NCI-H1105 treated with DMSO at 0.1 percent for 48 hours (cell line): Measurements from ENCODE around the gene PYGO2.
"Not testable (repeated sequence)": the region's sequence is repeated elsewhere in the genome, so short reads cannot be mapped to it uniquely, and the experiment has no call there.

ENCODE experiments used
- DNase-seq: peaks from one replicate; lab custom pipeline; 2025; lab: John Stamatoyannopoulos, UW

PYGO2 gene

GRCh38 chr1:154999571-155000410 lies 38.2 kb upstream of the PYGO2 start:
- DNase-seq, result peak; percentile 57

- DNase-seq, result peak; percentile 45
Observed at GRCh38 chr1:154998818-154999570, 37.4 kb upstream of the PYGO2 start.

DNA sequence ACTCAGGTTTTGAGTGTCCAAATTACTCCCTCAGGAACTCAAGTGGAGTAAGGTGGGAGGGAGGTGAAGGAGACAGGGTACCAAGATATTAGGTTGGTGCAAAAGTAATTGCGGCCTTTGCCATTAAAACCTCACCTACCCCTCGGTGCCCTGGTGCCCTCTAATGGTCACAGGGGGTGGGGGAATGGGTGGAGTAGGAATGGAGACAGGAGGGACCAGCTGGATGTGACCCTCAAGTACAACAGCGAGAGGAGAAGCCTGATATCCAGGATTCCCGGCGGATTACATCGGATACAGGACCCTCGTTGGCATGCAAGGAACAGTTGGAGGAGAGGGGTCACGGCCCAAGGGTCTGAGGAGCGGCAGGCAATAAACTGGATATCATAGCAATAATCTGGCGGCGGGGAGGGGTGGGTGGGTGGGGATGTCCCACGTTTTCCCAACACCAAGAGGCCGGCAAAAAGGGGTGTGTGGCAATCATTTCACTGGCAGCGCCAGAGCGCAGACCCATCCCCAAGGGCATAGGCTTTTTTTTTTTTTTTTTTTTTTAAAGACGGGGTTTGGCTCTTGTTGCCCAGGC lies 36.7 kb upstream of the PYGO2 start:
- DNase-seq, result no peak

- no peak for DNase-seq
Observed at GRCh38 chr1:154996966-154997701, 35.6 kb upstream of the PYGO2 start.

GRCh38 chr1:154995301-154995983 lies 33.9 kb upstream of the PYGO2 start:
- DNase-seq, result peak; percentile 2

- no peak for DNase-seq
Observed at GRCh38 chr1:154994591-154994990, 33.0 kb upstream of the PYGO2 start.

GRCh38 chr1:154994269-154994587 lies 32.6 kb upstream of the PYGO2 start:
- no peak for DNase-seq

DNA sequence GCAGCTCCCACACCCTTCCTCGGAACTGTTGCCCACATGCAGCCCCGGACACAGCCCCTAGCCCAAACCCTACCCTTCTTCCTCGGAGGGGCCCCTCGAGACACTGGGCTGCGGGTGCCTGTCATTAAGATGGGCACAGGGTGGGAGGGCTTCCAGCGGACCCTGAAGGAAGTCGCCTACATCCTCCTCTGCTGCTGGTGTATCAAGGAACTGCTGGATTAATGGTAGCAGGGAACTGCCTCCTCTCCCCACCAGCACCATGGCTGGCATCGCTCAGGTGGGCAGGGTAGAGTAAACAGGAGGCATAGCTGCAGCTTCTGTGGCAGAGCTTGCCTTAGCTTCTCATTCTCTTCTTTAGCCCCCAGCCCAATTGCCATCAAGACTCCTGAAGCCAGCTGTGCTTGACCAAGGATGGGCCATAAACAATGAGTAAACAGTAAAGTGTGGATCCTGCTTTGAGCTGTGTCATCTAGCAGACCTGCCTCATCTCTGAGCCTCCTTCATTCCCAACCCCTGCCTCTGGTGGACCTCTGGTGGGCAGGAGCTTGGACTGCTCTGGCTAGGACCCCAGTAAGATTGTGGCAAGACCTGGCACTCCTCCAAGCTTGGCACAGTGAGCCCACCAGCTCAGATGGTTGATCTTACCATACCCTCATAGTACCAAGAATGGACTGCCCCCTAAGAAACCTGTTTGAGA lies 32.1 kb upstream of the PYGO2 start, which contains the start of gene LENEP:
Gene LENEP (plus strand): TSS at position 15 of the 697 bp plus-strand sequence. CDS start 22 bp downstream, at position 37.
- DNase-seq, result no peak

- DNase-seq, result peak; percentile 7
Observed at GRCh38 chr1:154992721-154993571, 31.4 kb upstream of the PYGO2 start.

DNA sequence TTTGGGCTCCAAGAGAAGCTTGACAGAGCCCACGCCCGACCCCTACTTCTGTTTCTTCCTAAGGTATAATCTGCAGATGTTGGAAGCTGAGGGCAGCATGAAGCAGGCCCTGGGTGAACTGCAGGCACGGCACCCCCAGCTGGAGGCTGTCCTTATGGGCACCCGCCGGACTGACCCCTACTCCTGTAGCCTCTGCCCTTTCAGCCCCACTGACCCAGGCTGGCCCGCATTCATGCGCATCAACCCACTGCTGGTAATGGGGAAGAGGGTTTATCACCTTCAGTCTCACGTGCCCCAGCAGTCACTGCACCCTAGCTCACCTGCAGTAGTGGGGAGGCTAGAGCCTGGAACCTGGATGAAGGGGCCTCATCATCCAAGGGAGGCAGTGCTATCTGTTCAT lies 28.7 kb upstream of the PYGO2 start:
- DNase-seq, result no peak

GRCh38 chr1:154989195-154989860 lies 27.7 kb upstream of the PYGO2 start:
- DNase-seq, result no peak

DNA sequence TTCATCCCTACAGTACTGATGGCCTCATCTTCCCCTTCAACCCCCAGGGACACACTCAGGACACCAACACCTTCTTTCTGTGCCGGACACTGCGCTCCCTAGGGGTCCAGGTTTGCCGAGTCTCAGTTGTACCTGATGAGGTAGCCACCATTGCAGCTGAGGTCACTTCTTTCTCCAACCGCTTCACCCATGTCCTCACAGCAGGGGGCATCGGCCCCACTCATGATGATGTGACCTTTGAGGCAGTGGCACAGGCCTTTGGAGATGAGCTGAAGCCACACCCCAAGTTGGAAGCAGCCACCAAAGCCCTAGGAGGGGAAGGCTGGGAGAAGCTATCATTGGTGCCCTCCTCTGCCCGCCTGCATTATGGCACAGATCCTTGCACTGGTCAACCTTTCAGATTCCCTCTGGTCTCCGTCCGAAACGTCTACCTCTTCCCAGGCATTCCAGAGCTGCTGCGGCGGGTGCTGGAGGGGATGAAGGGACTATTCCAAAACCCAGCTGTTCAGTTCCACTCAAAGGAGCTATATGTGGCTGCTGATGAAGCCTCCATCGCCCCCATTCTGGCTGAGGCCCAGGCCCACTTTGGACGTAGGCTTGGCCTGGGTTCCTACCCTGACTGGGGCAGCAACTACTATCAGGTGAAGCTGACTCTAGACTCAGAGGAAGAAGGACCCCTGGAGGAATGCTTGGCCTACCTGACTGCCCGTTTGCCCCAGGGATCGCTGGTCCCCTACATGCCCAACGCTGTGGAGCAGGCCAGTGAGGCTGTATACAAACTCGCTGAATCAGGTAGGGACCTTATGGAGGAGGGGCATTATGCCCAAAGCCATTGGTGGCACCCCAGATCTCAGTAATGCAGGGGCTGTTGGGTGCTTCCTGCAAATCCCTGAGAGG lies 26.7 kb upstream of the PYGO2 start:
- DNase-seq, result no peak

GRCh38 chr1:154987326-154987725 lies 25.7 kb upstream of the PYGO2 start:
- no peak for DNase-seq

DNA sequence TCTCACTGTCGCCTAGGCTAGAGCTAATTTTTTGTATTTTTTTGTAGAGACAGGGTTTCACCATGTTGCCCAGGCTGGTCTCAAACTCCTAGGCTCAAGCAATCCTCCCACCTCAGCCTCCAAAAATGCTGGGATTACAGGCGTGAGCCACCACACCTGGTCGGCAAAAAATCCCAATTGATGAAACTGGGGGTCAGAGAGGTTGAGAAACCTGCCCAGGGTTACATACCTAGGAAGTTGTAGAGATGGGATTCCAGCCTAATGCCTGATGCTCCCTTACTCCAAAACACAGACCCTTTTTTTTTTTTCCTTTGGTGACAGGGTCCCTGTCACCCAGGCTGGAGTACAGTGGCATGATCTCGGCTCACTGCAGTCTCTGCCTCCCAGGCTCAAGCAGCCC lies 25.2 kb upstream of the PYGO2 start:
- DNase-seq, result not testable (repeated sequence)

GRCh38 chr1:154983776-154984466 lies 22.3 kb upstream of the PYGO2 start:
- no peak for DNase-seq

DNA sequence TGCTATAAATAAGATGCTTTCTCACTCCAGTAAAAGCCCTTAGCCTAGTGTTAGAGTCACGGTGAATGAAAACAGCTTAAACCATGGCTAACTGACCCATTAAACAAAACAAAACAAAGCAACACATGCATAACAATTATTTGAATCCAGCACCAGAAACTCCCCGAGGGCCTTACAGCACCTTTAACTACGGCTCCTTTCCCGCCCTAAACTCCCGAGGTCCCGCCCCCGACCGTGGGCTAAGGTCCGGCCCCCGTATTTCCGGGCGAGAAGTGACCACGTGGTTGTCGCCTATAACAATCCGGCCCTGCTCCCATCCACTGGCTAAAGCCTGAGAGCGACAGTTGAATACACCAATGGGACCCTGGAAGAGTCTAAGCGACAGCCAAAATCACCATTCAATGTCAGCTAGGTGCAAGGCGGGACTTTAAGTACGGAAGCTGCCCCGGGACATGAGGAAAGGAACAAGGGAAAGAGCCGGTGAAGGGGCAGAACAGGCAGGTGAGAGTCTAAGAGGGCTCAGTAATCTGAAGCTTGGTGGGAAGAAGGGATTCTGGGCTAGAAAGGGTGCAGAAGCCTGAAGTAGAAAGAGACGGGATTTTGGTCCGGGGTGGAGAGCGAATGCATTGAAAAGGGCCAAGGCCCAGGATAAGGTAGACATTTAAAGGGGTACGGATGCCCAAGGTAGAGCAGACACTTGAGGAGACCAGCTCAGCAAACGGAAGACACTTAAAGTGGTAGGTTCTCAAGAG lies 21.5 kb upstream of the PYGO2 start, which contains the start of gene FLAD1:
Gene FLAD1 (plus strand): TSS at position 448 of the 752 bp plus-strand sequence. CDS start 351 bp downstream, outside the sequence.
- DNase-seq, result peak; percentile 100

GRCh38 chr1:154982341-154982740 lies 20.8 kb upstream of the PYGO2 start:
- no peak for DNase-seq
